Smooth muscle cell of the brain vasculature (primary cell): ENCODE data around the gene NRP1.
"Not testable (repeated sequence)": the region's sequence is repeated elsewhere in the genome, so short reads cannot be mapped to it uniquely, and the experiment has no call there.

Source experiments
- DNase-seq: peaks from one replicate; pipeline ENCODE4 v3.0.0-alpha.2; 2012; ENCODE audit warnings: low read depth, low spot score

NRP1 gene

GRCh38 chr10:33321516-33321915 lies 13.0 kb downstream of the NRP1 start:
- DNase-seq: no peak

- DNase-seq: no peak
Observed at GRCh38 chr10:33320288-33320687, 14.2 kb downstream of the NRP1 start.

DNA sequence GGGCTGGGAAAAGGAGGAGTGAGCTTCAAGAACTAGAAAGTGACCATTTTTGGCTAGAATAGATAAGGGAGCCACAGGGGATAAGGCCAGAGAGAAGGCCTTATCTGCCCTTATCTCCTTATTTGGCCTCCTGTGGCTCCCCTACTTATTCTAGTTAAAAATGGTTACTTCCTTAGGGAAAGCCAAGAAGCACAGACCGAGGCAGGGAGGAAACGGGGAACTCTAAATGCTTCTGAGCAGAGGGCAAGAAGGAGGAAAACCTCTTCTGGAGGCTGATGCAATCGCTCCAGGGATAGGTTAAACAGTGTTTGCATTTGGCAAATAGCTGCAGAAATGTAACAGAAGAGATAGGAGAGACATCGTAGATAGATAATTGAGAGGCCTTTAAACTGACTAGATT lies 18.6 kb downstream of the NRP1 start:
- no peak for DNase-seq

- DNase-seq: no peak
Observed at GRCh38 chr10:33314811-33315561, 19.5 kb downstream of the NRP1 start.

GRCh38 chr10:33311640-33312039 lies 22.8 kb downstream of the NRP1 start:
- DNase-seq: no peak

DNA sequence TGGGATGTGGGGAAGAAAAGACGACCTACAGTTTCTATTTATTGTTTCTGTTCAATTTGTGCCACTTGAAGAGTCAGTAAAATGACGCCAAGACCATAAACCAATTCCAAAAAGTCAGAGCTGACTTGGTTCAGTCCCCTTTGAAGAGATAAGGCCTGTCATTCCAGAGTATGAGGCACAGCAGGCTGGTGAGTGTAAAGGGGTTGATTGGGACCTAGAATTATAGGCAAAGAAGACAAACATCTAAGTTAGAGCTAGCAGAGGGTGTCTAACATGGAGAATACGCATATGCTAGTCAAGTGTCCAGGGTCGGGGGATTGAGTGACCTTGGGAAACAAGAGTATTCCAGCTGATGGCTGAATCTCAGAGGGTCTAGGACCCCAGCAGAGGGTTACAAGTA lies 23.6 kb downstream of the NRP1 start:
- DNase-seq: no peak

GRCh38 chr10:33309406-33309805 lies 25.1 kb downstream of the NRP1 start:
- DNase-seq: no peak

DNA sequence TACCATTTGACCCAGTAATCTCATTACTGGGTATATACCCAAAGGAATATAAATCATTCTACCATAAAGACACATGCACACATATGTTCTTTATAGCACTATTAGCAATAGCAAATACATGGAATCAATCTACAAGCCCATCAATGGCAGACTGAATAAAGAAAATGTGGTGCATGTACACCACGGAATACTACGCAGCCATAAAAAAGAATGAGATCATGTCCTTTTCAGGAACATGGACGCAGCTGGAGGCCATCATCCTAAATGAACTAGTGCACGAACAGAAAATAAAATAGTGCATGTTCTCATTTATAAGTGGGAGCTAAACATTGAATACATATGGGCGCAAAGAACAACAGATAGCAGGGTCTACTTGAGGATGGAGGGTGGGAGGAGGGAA lies 26.6 kb downstream of the NRP1 start:
- DNase-seq: no peak

DNA sequence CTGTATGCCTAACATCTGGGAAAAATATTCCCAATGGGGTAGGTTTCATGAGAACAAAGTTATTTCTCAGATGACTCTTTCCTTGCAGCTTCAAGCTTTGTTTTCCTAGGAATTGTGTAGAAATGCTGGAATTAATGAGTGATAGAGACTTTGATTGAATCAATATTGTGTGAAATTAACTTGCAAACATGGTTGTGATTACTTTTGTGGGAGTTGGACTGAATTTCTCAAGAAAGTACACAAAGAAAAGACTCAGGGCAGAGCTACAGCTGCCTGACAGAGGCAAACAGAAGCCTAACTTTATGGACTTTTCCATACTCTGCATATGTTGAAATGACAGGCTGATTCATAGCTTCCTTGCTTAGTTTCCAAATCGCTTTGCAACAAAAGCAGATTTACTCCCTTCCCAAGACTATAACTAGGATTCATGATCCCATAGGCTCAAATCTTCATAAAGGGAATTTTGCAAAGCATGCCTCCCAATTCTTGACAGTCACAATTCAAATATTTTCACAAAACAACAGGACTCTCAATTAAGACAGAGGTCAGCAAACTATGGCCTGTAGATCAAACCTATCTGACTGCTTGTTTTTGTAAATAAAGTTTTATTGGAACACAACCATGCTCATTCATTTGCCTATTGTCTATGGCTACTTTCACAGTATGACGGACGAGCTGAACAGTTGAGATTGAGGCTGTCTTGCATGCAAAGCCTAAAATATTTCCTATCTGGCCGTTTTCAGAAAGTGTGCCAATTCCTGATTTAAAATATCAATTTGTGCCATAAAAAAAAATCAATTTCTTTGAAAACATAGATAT lies 27.6 kb downstream of the NRP1 start:
- DNase-seq: no peak

DNA sequence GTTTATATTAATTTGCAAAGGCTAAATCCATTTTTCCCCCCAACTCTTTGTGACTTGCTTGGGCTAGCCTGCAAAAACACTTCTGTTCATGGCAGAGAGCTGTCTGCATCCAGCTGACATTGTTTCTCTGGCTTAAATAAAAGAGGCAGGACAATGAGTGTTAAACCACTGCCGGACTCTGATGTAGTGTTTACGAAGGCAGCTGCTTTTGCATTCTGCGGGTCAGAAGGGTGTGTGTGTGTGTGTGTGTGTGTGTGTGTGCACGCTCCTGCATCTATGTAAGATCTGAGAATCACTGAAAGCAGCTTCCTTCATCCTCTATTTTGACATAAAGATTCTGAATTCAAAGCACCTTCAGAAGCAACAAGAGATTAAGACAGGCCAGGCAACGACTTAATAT lies 28.3 kb downstream of the NRP1 start:
- DNase-seq: no peak

DNA sequence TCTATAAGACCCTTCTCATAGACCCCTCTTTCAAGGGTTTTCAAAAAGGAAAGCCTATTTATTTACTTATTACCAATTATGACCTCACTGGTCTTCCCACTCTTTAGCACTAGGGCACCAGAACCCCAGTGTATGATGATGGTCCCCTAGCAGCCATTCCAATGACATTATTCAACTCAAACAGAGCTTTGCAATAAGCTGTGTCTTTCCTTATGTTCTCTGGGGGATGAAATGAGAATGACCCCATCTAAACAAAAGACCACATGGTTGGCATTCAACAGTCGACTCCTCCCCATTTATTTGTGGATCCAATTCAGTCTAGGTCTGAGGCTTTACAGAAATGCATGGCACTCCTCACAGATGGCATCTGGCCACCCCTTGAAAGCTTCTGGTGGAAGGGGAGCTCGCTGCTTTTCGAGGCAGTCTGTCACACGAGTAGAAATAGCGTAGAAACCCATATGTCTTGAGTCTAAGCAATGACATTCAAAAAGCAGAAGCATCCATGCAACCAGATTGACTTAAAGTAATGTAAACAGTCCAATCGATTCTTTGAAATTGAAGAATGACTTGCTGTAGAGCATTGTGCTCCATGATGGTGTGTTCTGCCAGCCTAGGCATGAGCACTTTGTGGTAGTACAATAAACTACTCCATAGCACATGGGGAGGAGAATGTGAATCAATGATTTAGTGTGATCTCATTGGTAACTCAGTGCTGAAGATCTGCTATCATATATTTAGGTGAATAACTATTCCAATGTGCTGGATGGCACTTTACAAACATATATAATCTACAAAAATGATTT lies 29.8 kb downstream of the NRP1 start:
- no peak for DNase-seq

GRCh38 chr10:33303988-33304387 lies 30.5 kb downstream of the NRP1 start:
- DNase-seq: no peak

DNA sequence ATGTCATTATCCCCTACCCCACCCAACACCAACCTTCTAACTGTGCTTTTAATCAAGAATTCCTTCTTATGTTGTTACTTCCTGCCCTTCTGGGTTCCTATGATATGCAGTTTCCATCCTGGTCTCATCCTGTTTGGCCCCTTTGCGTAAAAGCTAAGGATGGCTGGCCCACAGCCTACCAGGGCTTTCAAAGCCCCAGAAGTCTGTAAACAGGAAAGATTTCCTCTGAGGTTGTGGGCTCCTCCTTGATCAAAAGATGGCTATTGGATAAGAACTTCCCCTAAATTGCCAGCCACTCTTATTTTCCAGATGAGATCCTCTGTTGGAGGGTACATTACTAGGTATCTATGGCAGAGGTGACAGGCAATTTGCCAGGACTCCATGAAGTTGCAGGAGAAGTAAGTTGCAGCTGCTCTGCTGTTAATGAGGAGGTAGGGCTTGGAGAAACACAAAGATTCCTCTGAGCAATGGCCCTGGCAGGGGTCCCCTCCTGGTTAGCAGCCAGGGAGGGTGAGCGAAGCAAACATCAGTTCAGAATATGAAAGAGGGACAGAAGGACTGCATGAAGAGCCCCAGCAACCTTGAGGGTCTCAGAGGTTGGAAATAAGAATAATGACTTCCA lies 32.1 kb downstream of the NRP1 start:
- DNase-seq: no peak

DNA sequence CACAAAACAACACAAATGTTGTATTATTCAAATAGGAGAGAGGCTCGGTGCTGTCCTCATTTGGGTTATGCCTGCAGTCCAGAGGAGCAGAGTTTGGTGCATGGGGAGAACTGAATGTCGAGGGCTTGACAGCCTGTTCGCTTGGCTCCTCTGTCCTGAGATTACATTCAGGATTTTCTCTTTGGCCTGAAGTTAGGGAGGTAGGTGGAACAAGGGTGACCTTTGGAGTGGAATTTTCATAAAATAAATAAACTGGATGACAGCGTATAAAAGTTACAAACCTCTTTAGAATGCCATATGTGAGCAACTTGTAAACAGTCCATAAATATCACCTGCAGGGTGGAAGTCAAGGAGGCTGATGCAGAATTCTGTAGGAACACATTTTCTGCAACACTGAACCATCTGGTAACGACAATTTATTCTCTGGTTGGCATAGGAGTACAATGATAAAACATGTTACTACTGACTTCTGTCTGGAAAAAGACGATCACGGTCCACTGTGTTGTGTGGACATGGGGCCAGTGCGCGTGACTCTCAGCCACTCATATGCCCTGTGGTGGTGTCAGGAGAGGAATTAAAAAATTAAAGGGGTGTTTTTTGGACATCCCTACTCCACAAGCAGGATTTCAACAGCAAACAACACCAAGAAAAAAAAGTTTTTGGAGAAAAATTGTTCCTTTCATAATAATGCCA lies 33.2 kb downstream of the NRP1 start:
- no peak for DNase-seq

- DNase-seq: not testable (repeated sequence)
Observed at GRCh38 chr10:33300544-33300943, 33.9 kb downstream of the NRP1 start.

DNA sequence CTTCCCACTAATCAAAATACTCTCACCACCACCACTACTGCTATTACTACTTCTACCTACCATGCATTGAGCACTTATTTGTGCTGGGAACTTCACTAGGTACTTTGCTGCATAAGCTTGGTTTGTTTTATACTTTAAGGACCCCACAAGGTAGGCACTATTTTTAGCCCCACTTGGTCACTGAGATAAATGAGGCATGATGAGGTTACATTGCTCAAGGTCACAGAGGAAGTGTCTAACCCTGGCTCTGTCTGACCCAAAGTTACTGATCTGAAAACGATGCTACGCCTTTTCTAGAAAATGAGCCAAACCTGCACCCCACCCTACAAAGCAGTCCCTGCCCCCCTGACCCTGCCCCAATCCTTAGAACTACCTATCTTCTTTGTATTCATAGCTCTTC lies 35.6 kb downstream of the NRP1 start:
- no peak for DNase-seq

- no peak for DNase-seq
Observed at GRCh38 chr10:33298110-33298509, 36.4 kb downstream of the NRP1 start.

- no peak for DNase-seq
Observed at GRCh38 chr10:33295851-33296250, 38.6 kb downstream of the NRP1 start.

- DNase-seq: no peak
Observed at GRCh38 chr10:33293531-33294170, 40.8 kb downstream of the NRP1 start.

DNA sequence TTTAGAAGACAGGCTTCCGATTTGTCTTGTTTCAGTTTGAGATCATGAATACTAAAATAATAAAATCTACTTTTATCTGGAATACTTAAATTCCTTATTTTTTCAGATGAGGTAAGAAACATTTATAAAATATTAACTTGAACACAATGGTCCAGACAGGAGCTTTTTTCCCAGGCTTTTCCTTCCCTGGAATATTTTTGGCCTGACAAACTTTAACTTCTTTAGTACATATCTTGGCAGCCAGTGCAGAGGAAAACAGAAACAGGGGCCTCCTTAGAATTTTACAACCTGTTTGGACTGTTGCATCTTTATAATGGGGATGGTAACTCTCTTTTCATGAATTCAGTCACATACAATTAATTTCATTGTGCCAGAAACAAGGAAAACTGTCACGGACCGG lies 41.4 kb downstream of the NRP1 start:
- DNase-seq: no peak
